HUDEP-2 (cell line): ENCODE data around the gene SYPL2.
A peak's percentile ranks its signal among the peaks of the same experiment; 100 is the strongest.
"Not testable (repeated sequence)": the region's sequence is repeated elsewhere in the genome, so short reads cannot be mapped to it uniquely, and the experiment has no call there.

Experiments
- DNase-seq, 76 experiments: peaks; one replicate each; lab custom pipeline; 2025; ENCODE audit not compliant: unreplicated experiment in 76 of 76; lab: John Stamatoyannopoulos, UW

SYPL2 gene

DNA sequence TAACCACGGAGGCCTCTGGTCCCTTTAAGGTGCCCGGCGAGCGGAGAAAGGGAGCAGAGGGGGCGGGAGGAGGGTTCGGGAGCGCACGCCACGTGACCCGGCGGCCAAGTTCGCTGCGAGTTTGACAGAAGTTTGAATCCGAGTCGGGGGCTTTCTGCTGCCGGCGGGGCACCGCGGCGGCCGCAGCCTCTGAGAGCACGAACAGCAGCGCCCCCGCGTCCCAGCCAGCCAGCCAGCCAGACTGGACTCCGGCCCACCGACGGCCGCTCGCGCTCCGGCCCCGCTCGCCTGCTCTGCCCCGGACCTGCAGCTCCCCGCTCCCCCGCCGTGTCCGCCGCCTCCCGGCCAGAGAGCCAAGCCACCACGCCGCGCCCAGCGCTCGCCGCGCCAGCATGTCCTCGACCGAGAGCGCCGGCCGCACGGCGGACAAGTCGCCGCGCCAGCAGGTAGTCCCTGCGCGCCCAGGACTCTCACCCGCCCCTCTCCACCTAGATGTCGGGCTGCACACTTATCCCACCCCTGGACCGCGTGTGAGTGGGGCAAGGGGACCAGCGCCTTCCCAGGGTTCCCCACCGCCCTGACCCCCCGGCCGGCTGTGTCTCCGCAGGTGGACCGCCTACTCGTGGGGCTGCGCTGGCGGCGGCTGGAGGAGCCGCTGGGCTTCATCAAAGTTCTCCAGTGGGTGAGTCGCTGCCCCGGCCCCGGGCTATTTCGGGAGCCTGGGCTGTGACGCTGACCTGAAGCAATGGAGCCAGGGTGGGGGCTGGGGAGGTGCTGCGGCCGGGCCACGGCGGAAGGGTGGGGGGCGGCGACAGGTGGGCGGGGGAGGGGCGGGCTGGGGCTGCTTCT, at the start of gene SYPL2:
Gene SYPL2, plus strand, starts transcription at position 95 of the 849 bp plus-strand sequence. Its CDS starts 298 bp downstream, at position 393.
- no peak for DNase-seq

GRCh38 chr1:109423498-109423897, 42.8 kb upstream of the SYPL2 start:
- DNase-seq, result no peak

DNA sequence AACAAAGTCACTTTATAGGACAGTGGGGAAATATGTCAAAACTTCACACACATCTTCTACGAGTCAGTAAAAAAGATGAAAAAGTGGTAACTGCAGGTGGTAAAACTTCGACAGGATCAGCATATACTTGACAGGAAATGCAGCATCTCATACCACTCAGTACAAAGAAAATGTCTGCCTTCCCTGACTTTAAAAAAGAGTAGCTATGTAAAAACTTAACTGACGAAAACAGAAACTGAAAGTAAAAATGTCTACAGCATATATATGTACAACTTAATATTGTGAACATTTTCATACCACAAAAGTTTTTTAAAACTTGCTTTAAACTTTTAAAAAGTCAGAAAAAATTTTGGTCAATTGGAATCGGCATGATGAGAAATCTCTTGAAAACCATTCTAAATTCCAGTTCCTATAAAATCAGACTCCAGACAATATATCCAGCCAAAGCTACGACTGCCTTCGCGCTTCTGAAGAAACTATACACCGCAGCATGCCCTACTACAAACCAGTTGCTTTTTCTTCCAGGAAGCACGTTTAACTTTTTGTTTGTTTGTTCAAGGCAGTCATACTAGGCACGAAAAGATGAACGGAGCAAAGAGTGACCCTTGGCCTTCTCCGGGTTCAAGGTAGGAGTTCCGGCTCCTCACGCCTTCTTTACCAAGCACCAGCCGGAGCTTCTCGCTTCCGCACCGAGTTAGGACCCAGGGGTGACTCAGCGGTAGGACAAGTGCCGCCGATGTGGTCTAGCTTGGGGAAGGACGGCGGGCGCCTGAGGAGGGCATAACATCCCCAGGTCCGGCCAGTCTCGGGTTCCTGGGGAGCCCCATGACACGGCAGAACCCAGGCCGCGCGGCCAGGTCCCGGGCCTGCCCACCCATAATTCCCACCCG, 40.7 kb upstream of the SYPL2 start:
- DNase-seq, result peak in 46 of 76 experiments; percentile 5 to 68 (median 44)

- peak; percentile 22 to 99 (median 96) for DNase-seq
These were observed 39.8 kb upstream of the SYPL2 start, which contains the start of gene PSMA5 for GRCh38 chr1:109426281-109427170. Gene PSMA5 (minus strand): TSS chr1:109426448. CDS start chr1:109426330, 118 bp downstream.

DNA sequence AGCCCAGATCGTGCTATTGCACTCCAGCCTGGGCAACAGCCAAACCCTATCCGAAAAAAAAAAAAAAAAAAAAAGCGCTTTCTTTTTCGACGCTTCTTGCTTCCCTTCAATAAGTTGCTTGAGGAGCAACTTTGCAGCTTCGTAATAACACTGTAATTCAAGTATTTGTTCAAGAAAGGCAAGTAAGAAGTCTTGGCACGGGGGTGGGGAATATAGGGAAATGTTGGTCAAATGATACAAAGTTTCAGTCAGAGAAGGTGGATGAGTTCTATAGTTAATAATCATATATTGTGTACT, 39.2 kb upstream of the SYPL2 start:
- DNase-seq, result peak in 1 of 76 experiments; percentile 6

GRCh38 chr1:109432336-109432735, 34.0 kb upstream of the SYPL2 start:
- no peak for DNase-seq

DNA sequence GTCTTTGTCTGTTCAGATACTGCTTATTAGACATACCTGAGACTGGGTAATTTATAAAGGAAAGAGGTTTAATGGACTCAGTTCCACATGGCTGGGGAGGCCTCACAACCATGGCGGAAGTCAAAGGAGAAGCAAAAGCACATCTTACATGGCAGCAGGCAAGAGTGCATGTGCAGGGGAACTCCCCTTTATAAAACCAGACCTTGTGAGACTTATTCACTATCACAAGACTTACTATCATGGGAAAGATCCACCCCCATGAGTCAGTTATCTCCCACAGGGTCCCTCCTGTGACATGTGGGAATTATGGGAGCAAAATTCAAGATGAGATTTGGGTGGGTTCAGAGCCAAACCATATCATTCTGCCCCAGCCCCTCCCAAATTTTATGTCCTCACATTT, 33.0 kb upstream of the SYPL2 start:
- no peak for DNase-seq

DNA sequence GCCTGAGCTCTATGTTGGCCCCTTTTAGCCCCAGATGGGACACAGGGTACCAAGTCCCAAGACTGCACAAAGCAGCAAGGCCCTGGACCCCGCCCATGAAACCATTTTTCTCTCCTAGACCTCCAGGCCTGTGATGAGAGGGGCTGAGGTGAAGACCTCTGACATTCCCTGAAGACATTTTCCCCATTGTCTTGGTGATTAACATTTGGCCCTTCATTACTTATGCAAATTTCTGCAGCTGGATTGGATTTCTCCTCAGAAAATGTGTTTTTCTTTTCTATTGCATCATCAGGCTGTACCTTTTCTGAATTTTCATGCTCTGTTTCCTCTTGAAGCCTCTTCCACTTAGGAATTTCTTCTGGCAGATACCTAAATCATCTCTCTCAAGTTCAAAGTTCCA, 31.9 kb upstream of the SYPL2 start:
- no peak for DNase-seq

DNA sequence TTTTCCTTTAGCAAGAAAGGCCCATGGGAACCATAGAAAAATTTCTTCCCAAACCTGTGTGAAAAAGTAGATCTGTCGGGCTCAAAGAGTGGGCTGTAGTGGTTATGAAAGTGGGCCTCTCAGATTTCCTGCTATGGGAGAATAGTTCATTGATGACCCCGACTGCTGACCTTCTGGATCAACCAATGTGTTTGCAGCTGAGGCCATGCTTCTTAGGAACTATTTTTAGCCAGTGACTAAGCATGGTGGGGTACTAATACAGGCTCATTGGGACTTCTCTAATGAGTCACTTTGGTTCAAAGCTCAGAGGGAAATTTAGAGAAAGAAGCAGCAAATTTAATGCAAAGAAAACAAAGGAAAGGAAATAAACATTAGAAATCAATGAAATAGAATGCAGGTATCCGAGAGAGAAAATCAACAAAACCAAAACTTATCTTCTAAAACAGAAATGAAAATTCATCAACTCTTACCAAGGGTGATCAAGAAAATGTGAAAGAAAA, 27.5 kb upstream of the SYPL2 start:
- DNase-seq, result no peak

DNA sequence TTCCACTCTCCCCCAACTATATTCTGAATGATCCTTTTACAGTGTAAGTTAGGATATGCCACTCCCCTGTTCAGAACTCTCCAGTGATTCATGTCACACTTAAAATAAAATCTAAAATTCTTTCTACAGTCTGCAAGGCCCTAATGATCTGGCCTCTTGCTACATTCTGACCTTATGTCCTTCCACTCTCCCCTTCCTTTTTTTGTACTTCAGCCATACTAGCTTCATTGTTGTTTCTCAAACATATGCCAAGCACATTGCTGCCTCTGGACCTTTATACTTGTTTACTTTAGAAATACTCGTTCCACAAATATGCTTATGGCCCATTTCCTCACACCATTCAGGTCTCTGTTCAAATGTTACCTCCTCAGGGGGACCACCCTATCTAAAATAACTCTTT, 25.3 kb upstream of the SYPL2 start:
- no peak for DNase-seq

- no peak for DNase-seq
These were observed 22.9 kb upstream of the SYPL2 start for GRCh38 chr1:109443476-109443875.

GRCh38 chr1:109444346-109444745, 22.0 kb upstream of the SYPL2 start:
- peak in 1 of 76 experiments; percentile 1 for DNase-seq

- not testable (repeated sequence) for DNase-seq
These were observed 20.2 kb upstream of the SYPL2 start for GRCh38 chr1:109445949-109446695.

DNA sequence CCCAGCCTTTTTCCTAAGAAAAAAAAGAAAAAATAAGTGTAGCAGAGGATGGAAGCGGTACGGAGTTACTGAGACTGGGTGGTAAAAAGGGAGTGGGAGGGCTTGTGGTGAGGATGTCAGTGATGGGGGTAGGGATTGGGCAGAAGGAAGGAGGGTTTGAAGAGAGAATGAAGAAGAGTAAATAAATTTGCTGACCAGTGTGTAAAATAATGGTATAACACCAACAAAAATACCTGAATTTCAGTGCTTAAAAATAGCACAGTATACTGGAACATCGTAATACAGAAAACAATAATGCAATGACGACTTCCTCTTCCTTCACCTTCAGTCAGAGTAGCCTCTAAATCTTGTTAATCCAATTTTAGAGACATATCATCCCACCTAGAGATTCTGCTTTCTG, 18.8 kb upstream of the SYPL2 start:
- no peak for DNase-seq

DNA sequence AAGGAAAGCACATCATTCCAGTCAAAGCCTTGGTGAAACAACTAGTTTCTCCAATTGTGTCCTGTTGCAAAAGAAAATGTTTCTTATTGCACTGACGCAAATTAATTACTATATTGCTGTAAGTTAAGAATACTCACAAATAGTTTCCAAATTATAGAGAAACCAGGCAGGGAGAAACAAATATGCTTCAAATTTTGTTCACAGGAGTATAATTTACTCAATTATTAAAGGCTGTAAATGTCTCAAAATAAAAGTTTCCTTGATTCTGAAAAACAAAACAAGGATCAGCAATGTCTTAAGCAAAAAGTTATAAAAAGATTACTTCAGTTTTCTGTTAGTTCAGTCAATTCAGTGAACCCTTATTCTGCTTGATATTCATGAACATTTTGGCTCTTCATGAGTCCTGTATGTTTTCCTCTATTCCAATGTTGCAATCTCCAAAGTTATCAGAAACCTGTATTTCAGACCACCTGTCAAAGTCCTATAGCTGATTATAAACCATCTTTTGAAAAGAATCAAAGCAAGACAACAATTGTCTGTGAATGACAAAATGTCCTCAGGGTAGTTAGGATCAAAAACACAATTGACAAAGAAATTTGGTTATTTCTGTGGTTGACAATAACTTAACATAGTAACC, 11.7 kb upstream of the SYPL2 start:
- DNase-seq, result no peak

- no peak for DNase-seq
These were observed 8.5 kb upstream of the SYPL2 start for GRCh38 chr1:109457819-109458218.

DNA sequence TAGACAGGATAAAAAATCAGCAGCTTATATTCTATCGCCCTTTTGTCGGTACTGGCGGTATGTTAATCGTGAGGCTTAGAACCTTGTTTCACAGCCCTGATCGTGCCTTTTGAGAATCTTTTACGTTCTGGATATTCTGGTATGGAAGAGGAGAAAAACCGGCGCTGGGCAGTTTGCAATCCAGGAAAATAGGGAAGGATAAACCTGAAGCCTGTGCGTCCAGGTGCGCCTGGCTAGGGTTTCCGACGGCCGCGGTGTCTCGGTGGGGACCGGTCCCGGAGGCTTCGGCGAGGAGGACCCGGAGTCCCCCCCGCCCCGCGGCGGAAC, 258 bp upstream of the SYPL2 start:
- no peak for DNase-seq

DNA sequence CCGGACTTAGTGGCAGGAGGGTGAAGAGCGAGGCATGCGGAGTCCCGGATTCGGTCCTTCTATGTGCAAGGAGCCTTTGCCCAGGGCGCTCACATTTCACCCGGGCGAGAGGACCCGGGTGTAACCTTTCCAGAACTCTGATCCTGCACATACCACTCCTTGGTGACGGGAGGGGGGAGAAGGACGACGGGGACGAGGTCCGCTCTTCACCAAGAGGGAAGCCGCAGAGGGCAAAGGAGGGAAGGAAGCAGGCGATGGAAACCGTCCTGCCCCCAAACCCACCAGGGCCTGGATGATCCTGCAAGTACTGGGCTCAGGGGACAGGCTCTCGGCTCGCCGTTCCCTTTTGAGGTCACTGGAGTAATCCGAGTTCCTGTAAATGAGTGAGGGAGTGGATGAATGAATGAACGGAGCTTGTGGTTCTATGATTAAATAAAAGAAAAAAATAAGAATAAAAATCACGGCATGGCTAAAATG, 993 bp downstream of the SYPL2 start:
- DNase-seq, result no peak

- no peak for DNase-seq
These were observed 1.7 kb downstream of the SYPL2 start for GRCh38 chr1:109468061-109468460.
